BLaER1 (cell line): ENCODE data around the gene PAX3.
A peak's percentile ranks its signal among the peaks of the same experiment; 100 is the strongest.

Source experiments
- H3K27ac ChIP-seq: shearing (Covaris generic); formaldehyde crosslinking; 2 replicates; pipeline ENCODE4 v1.8.1; 2022
- H3K27me3 ChIP-seq: shearing (Covaris generic); formaldehyde crosslinking; 2 replicates; pipeline ENCODE4 v1.8.1; 2022
- H3K36me3 ChIP-seq: shearing (Covaris generic); formaldehyde crosslinking; 2 replicates; pipeline ENCODE4 v1.8.1; 2022
- H3K4me1 ChIP-seq: shearing (Covaris generic); formaldehyde crosslinking; 2 replicates; pipeline ENCODE4 v1.8.1; 2022
- H3K4me2 ChIP-seq: shearing (Covaris generic); formaldehyde crosslinking; 2 replicates; pipeline ENCODE4 v1.8.1; 2022
- H3K4me3 ChIP-seq: shearing (Covaris generic); formaldehyde crosslinking; 2 replicates; pipeline ENCODE4 v1.8.1; 2022
- H3K9ac ChIP-seq: shearing (Covaris generic); formaldehyde crosslinking; 2 replicates; pipeline ENCODE4 v1.8.1; 2022
- H3K9me3 ChIP-seq: shearing (Covaris generic); formaldehyde crosslinking; 2 replicates; pipeline ENCODE4 v1.8.1; 2022
- H4K20me1 ChIP-seq: shearing (Covaris generic); formaldehyde crosslinking; 2 replicates; pipeline ENCODE4 v1.8.1; 2022
- Cebpa-rat ChIP-seq: shearing (Covaris generic); IDR thresholded peaks from 2 replicates; pipeline ENCODE4 v1.8.1; 2022

The PAX3 gene

GRCh38 chr2:222280795-222281194 is 18.0 kb downstream of the PAX3 start:
- TF ChIP-seq Cebpa-rat, result no peak
- Histone ChIP-seq H3K9me3 (no peaks in the 10 kb centered on the region), H3K27me3 (no peaks in the 10 kb centered on the region), H4K20me1 (no peaks in the 10 kb centered on the region), H3K4me3 (no peak overlapping the region), H3K4me1 (no peaks in the 10 kb centered on the region), H3K27ac (no peak overlapping the region), H3K9ac (no peak overlapping the region), H3K4me2 (no peak overlapping the region), H3K36me3 (no peaks in the 10 kb centered on the region)

- Histone ChIP-seq H3K27me3 (no peaks in the 10 kb centered on the region), H3K36me3 (no peaks in the 10 kb centered on the region), H3K4me1 (no peaks in the 10 kb centered on the region), H3K4me3 (no peak overlapping the region), H3K4me2 (no peak overlapping the region), H3K27ac (no peak overlapping the region), H3K9ac (no peak overlapping the region), H3K9me3 (no peaks in the 10 kb centered on the region), H4K20me1 (no peaks in the 10 kb centered on the region)
- no peak for TF ChIP-seq Cebpa-rat
These were observed 26.3 kb downstream of the PAX3 start for GRCh38 chr2:222272446-222273015.

- TF ChIP-seq Cebpa-rat, result no peak
- Histone ChIP-seq H3K27ac (no peak overlapping the region), H3K4me3 (no peak overlapping the region), H3K9ac (no peak overlapping the region), H3K27me3 (no peaks in the 10 kb centered on the region), H4K20me1 (no peaks in the 10 kb centered on the region), H3K4me1 (no peaks in the 10 kb centered on the region), H3K4me2 (no peak overlapping the region), H3K9me3 (no peaks in the 10 kb centered on the region), H3K36me3 (no peaks in the 10 kb centered on the region)
These were observed 26.9 kb downstream of the PAX3 start for GRCh38 chr2:222271854-222272253.

- H3K27ac ChIP-seq, result no peak overlapping the region
- H3K27me3 ChIP-seq, result no peaks in the 10 kb centered on the region
- no peaks in the 10 kb centered on the region for H4K20me1 ChIP-seq
- H3K36me3 ChIP-seq, result no peaks in the 10 kb centered on the region
- H3K9ac ChIP-seq, result no peak overlapping the region
- H3K4me3 ChIP-seq, result no peak overlapping the region
- no peaks in the 10 kb centered on the region for H3K4me1 ChIP-seq
- H3K4me2 ChIP-seq, result no peak overlapping the region
- TF ChIP-seq Cebpa-rat, result no peak
- H3K9me3 ChIP-seq, result no peaks in the 10 kb centered on the region
These were observed 28.4 kb downstream of the PAX3 start for GRCh38 chr2:222270396-222270795.

DNA sequence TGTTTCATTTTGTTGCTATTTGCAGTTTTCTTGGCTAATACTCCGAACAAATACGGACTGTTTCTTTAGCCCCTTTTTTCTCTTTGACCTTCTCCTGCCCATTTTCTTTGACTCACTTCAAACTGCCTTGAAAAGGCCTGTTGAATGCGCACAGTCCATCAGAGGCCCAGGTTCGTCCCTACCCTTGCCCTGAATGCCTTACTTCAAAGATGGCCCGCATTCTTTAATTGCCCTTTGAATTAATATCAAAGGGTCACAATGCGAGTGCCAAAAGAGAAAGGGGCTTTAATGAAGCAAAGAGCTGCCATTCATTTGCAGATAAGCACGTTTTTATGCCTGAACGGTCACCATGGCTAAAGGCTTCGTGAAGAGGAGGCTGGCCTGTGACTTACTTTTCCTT is 29.7 kb downstream of the PAX3 start:
- H3K27me3 ChIP-seq, result no peaks in the 10 kb centered on the region
- H3K36me3 ChIP-seq, result no peaks in the 10 kb centered on the region
- no peak overlapping the region for H3K4me3 ChIP-seq
- H3K4me1 ChIP-seq, result no peaks in the 10 kb centered on the region
- TF ChIP-seq Cebpa-rat, result no peak
- H3K4me2 ChIP-seq, result no peak overlapping the region
- H3K27ac ChIP-seq, result no peak overlapping the region
- peaks cover 5% of the 10 kb centered on the region; the same call in 1 of the 2 replicates for H3K9me3 ChIP-seq
- no peak overlapping the region for H3K9ac ChIP-seq
- H4K20me1 ChIP-seq, result no peaks in the 10 kb centered on the region

GRCh38 chr2:222268311-222268990 is 30.3 kb downstream of the PAX3 start:
- H3K4me1 ChIP-seq, result no peaks in the 10 kb centered on the region
- H3K4me3 ChIP-seq, result no peak overlapping the region
- no peaks in the 10 kb centered on the region for H4K20me1 ChIP-seq
- H3K9me3 ChIP-seq, result peaks cover 7% of the 10 kb centered on the region; the same call in 1 of the 2 replicates
- no peak overlapping the region for H3K4me2 ChIP-seq
- H3K27me3 ChIP-seq, result no peaks in the 10 kb centered on the region
- H3K9ac ChIP-seq, result no peak overlapping the region
- H3K27ac ChIP-seq, result no peak overlapping the region
- no peak for TF ChIP-seq Cebpa-rat
- no peaks in the 10 kb centered on the region for H3K36me3 ChIP-seq

DNA sequence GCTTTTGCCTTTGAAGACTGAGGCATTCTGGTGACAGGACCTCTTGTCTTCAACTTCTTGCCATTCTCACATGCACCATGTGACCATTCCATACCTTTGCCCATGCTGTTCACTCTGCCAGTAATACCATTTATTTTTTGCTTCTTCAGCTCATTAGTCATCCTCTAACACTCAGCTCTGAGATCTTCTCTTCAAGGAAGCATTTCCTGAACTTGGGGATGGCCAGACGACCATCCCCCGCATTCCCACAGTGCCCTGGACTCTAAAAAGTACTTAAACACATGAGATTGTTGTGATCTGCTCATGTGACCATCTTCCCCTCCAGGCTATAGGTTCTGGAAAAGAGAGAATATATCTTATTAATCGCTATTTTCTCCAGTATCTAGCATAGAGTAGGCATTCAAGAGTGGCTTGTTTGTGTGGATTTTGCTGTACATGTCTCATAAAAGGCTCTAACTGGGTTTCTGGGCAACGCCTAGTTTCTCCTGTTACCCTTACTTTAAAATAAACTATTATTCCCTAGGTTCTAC is 33.9 kb downstream of the PAX3 start:
- Histone ChIP-seq H3K27me3 (no peaks in the 10 kb centered on the region), H3K4me2 (no peak overlapping the region), H3K9me3 (peaks cover 7% of the 10 kb centered on the region; the same call in 1 of the 2 replicates), H3K27ac (no peak overlapping the region), H3K4me3 (no peak overlapping the region), H4K20me1 (no peaks in the 10 kb centered on the region), H3K9ac (no peak overlapping the region), H3K36me3 (no peaks in the 10 kb centered on the region), H3K4me1 (no peaks in the 10 kb centered on the region)
- TF ChIP-seq Cebpa-rat, result no peak

DNA sequence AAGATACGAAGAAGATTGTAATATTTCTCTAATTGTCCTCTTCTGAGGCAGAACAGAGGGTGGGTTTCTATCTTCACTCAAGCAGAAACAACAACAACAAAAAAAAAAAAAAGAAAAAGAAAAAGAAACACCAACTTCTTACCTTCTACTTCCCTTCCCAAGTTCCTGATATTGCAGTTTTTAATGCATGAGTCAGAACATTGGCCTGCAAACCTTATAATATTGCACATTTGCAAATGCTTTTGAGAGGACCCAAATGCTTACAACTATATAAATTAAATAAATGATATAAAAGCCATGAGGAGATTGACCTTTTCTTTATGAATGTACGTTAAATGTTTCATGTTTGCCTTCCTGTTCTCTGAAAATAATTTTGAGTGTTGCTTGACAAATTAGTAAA is 37.3 kb downstream of the PAX3 start:
- H4K20me1 ChIP-seq, result no peaks in the 10 kb centered on the region
- H3K4me3 ChIP-seq, result no peak overlapping the region
- H3K9ac ChIP-seq, result no peak overlapping the region
- peaks cover 4% of the 10 kb centered on the region; the same call in 1 of the 2 replicates for H3K4me1 ChIP-seq
- no peak overlapping the region for H3K27ac ChIP-seq
- no peaks in the 10 kb centered on the region for H3K27me3 ChIP-seq
- H3K9me3 ChIP-seq, result peaks cover 7% of the 10 kb centered on the region; the same call in 1 of the 2 replicates
- H3K4me2 ChIP-seq, result no peak overlapping the region
- H3K36me3 ChIP-seq, result no peaks in the 10 kb centered on the region
- TF ChIP-seq Cebpa-rat, result no peak

GRCh38 chr2:222257645-222258044 is 41.2 kb downstream of the PAX3 start:
- Histone ChIP-seq H3K27me3 (no peaks in the 10 kb centered on the region), H3K9ac (no peak overlapping the region), H3K27ac (no peak overlapping the region), H3K9me3 (no peaks in the 10 kb centered on the region), H3K4me3 (no peak overlapping the region), H4K20me1 (no peaks in the 10 kb centered on the region), H3K4me2 (0 out of 2 replicates have a peak overlapping the region, but pooled peaks have one; percentile 14), H3K36me3 (no peaks in the 10 kb centered on the region), H3K4me1 (peaks cover 4% of the 10 kb centered on the region; the same call in 1 of the 2 replicates)
- no peak for TF ChIP-seq Cebpa-rat

- no peak overlapping the region for H3K4me2 ChIP-seq
- no peak overlapping the region for H3K27ac ChIP-seq
- TF ChIP-seq Cebpa-rat, result no peak
- no peaks in the 10 kb centered on the region for H3K27me3 ChIP-seq
- H3K4me3 ChIP-seq, result no peak overlapping the region
- no peaks in the 10 kb centered on the region for H3K36me3 ChIP-seq
- no peaks in the 10 kb centered on the region for H4K20me1 ChIP-seq
- peaks cover 4% of the 10 kb centered on the region; the same call in 1 of the 2 replicates for H3K4me1 ChIP-seq
- no peaks in the 10 kb centered on the region for H3K9me3 ChIP-seq
- no peak overlapping the region for H3K9ac ChIP-seq
These were observed 42.5 kb downstream of the PAX3 start for GRCh38 chr2:222256250-222256649.
